Epithelial cell of proximal tubule (primary cell): Measurements from ENCODE around the gene IL18R1. TPM values are rescaled to one million over a fixed set of nuclear protein-coding genes. Genes with fewer than 3 reads are reported as not detected.

Source experiments
- DNase-seq: peaks from one replicate; pipeline ENCODE4 v3.0.0-alpha.2; 2011; ENCODE audit warnings: low read depth
- H3K4me3 ChIP-seq: 2 replicates; pipeline ENCODE4 v1.5.1; 2011; ENCODE audit warnings: low read depth, mild to moderate bottlenecking, low read length
- total RNA-seq: library from RNA; depleted of rRNA; stranded (reverse); fragments of >200 nt; gene quantifications from 2 replicates; pipeline ENCODE4 v1.2.3, GENCODE V29; 2015
- TF ChIP-seq, protein P1 (sequence below): conservative IDR thresholded peaks from 2 replicates; pipeline ENCODE4 v1.5.1; 2012; ENCODE audit warnings: low read depth, mild to moderate bottlenecking, low read length

Gene IL18R1
- total RNA-seq, 1 donor from 2014 or later: 0.12 TPM

- no peak overlapping the region for H3K4me3 ChIP-seq
- no peak for DNase-seq
- TF ChIP-seq, protein P1, sequence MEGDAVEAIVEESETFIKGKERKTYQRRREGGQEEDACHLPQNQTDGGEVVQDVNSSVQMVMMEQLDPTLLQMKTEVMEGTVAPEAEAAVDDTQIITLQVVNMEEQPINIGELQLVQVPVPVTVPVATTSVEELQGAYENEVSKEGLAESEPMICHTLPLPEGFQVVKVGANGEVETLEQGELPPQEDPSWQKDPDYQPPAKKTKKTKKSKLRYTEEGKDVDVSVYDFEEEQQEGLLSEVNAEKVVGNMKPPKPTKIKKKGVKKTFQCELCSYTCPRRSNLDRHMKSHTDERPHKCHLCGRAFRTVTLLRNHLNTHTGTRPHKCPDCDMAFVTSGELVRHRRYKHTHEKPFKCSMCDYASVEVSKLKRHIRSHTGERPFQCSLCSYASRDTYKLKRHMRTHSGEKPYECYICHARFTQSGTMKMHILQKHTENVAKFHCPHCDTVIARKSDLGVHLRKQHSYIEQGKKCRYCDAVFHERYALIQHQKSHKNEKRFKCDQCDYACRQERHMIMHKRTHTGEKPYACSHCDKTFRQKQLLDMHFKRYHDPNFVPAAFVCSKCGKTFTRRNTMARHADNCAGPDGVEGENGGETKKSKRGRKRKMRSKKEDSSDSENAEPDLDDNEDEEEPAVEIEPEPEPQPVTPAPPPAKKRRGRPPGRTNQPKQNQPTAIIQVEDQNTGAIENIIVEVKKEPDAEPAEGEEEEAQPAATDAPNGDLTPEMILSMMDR: no peak
Measured at GRCh38 chr2:102446936-102447335, 91.3 kb downstream of the IL18R1 start.

Other genes with a start within 250 kb of the IL18R1 start
- 5.7 and 10.7 TPM in 2 replicates for gene IL1R1, start 213.1 kb upstream of the IL18R1 start, total RNA-seq
- gene IL1RL2, start 168.8 kb upstream of the IL18R1 start, total RNA-seq: 1.0 and 2.6 TPM in 2 replicates
- 0.58 and 4.7 TPM in 2 replicates for gene IL1RL1, start 44.2 kb upstream of the IL18R1 start, total RNA-seq
- gene IL18RAP, start 67.4 kb downstream of the IL18R1 start, total RNA-seq: 0.35 TPM in 1 of 2 replicates, not detected in the other
- 0.36 and 0.40 TPM in 2 replicates for gene SLC9A4, start 117.4 kb downstream of the IL18R1 start, total RNA-seq